ENCODE measurements around the gene PYGM.

GRCh38 chr11:64728757-64729365 is 30.9 kb downstream of the PYGM start:
- no peak for TF ChIP-seq ZFX (IDR thresholded peaks at IDR 0.05; ENCODE audit: borderline replicate concordance)
- TF ChIP-seq, protein P1, sequence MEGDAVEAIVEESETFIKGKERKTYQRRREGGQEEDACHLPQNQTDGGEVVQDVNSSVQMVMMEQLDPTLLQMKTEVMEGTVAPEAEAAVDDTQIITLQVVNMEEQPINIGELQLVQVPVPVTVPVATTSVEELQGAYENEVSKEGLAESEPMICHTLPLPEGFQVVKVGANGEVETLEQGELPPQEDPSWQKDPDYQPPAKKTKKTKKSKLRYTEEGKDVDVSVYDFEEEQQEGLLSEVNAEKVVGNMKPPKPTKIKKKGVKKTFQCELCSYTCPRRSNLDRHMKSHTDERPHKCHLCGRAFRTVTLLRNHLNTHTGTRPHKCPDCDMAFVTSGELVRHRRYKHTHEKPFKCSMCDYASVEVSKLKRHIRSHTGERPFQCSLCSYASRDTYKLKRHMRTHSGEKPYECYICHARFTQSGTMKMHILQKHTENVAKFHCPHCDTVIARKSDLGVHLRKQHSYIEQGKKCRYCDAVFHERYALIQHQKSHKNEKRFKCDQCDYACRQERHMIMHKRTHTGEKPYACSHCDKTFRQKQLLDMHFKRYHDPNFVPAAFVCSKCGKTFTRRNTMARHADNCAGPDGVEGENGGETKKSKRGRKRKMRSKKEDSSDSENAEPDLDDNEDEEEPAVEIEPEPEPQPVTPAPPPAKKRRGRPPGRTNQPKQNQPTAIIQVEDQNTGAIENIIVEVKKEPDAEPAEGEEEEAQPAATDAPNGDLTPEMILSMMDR (IDR thresholded peaks at IDR 0.05): no peak
